ENCODE measurements around the gene LRRC14B. TPM values are rescaled to one million over a fixed set of nuclear protein-coding genes. Genes with fewer than 3 reads are reported as not detected.

Gene LRRC14B
- total and polyA plus RNA-seq, 2 experiments from 2014 or later = not detected

DNA sequence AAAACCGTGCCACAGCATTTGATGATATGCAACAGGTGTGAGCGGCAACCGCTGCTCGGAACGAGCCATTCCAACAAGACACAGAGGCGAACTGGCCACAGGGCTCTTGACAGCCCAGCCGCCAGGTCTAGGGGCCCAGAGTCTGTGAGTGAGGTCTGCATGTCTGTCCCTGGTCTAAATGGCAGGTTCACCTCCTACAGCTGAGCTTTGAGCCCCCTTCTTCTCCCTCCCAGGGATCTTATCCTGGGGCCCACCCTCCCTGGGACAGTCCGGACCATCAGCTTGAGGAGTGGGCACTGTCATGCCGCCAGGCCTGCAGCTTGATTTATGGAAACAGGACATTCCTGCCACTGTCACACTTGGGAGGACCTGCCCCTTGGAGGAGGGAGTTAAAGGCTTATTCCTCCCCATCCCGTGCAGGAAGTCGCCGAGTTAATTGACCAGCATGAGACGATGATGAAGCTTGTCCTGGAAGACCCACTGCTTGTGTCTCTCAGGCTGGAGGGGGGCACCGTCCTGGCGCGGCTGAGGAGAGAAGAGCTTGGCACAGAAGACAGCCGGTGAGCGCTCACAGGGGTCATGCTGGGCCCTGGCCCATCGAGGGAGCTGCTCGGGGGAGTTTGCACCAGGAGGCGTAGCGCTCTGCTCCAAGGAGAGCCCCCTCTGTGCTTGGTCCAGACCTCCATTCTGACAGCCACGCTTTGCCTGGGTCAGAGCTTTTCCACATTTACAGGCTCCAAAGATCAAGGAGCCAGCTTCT is 35.5 kb upstream of the LRRC14B start (continued):
- TF ChIP-seq, protein P1, sequence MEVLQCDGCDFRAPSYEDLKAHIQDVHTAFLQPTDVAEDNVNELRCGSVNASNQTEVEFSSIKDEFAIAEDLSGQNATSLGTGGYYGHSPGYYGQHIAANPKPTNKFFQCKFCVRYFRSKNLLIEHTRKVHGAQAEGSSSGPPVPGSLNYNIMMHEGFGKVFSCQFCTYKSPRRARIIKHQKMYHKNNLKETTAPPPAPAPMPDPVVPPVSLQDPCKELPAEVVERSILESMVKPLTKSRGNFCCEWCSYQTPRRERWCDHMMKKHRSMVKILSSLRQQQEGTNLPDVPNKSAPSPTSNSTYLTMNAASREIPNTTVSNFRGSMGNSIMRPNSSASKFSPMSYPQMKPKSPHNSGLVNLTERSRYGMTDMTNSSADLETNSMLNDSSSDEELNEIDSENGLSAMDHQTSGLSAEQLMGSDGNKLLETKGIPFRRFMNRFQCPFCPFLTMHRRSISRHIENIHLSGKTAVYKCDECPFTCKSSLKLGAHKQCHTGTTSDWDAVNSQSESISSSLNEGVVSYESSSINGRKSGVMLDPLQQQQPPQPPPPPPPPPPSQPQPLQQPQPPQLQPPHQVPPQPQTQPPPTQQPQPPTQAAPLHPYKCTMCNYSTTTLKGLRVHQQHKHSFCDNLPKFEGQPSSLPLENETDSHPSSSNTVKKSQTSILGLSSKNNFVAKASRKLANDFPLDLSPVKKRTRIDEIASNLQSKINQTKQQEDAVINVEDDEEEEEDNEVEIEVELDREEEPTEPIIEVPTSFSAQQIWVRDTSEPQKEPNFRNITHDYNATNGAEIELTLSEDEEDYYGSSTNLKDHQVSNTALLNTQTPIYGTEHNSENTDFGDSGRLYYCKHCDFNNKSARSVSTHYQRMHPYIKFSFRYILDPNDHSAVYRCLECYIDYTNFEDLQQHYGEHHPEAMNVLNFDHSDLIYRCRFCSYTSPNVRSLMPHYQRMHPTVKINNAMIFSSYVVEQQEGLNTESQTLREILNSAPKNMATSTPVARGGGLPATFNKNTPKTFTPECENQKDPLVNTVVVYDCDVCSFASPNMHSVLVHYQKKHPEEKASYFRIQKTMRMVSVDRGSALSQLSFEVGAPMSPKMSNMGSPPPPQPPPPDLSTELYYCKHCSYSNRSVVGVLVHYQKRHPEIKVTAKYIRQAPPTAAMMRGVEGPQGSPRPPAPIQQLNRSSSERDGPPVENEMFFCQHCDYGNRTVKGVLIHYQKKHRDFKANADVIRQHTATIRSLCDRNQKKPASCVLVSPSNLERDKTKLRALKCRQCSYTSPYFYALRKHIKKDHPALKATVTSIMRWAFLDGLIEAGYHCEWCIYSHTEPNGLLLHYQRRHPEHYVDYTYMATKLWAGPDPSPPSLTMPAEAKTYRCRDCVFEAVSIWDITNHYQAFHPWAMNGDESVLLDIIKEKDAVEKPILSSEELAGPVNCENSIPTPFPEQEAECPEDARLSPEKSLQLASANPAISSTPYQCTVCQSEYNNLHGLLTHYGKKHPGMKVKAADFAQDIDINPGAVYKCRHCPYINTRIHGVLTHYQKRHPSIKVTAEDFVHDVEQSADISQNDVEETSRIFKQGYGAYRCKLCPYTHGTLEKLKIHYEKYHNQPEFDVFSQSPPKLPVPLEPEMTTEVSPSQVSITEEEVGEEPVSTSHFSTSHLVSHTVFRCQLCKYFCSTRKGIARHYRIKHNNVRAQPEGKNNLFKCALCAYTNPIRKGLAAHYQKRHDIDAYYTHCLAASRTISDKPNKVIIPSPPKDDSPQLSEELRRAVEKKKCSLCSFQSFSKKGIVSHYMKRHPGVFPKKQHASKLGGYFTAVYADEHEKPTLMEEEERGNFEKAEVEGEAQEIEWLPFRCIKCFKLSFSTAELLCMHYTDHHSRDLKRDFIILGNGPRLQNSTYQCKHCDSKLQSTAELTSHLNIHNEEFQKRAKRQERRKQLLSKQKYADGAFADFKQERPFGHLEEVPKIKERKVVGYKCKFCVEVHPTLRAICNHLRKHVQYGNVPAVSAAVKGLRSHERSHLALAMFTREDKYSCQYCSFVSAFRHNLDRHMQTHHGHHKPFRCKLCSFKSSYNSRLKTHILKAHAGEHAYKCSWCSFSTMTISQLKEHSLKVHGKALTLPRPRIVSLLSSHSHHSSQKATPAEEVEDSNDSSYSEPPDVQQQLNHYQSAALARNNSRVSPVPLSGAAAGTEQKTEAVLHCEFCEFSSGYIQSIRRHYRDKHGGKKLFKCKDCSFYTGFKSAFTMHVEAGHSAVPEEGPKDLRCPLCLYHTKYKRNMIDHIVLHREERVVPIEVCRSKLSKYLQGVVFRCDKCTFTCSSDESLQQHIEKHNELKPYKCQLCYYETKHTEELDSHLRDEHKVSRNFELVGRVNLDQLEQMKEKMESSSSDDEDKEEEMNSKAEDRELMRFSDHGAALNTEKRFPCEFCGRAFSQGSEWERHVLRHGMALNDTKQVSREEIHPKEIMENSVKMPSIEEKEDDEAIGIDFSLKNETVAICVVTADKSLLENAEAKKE (CRISPR knock-in tag; IDR thresholded peaks at IDR 0.05) = no peak
- TF ChIP-seq POLR2AphosphoS5 (IDR thresholded peaks at IDR 0.05; ENCODE audit: low read depth) (no peak), ZNF114 (CRISPR knock-in tag; IDR thresholded peaks at IDR 0.05) (no peak), EZH2 (IDR thresholded peaks at IDR 0.05; ENCODE audit: low read depth, unreplicated experiment) (no peak), JUNB (IDR thresholded peaks at IDR 0.05; ENCODE audit: unreplicated experiment) (no peak)

GRCh38 chr5:156411-157072 is 34.8 kb upstream of the LRRC14B start:
- H3K4me1 Mint-ChIP-seq = peaks cover 18% of the 10 kb centered on the region
- H3K79me2 ChIP-seq (replicated peaks; ENCODE audit: insufficient read depth) = no peaks in the 10 kb centered on the region
- ATAC-seq (no peak), DNase-seq (ENCODE audit: low spot score) (no peak)
- peaks cover 22% of the 10 kb centered on the region; the same call in 1 of the 2 replicates for H3K36me3 ChIP-seq (ENCODE audit: insufficient read depth)
- no peak overlapping the region for H3K27ac Mint-ChIP-seq
- no peak overlapping the region for H3K4me3 Mint-ChIP-seq
- H3K4me3 ChIP-seq = no peak overlapping the region
- H3K9me2 ChIP-seq (ENCODE audit: insufficient read depth) = no peaks in the 10 kb centered on the region
- H3K9me3 Mint-ChIP-seq = no peaks in the 10 kb centered on the region
- peaks cover 9% of the 10 kb centered on the region for H4K20me1 ChIP-seq (replicated peaks; ENCODE audit: insufficient read depth)
- no peaks in the 10 kb centered on the region for H3K4me1 ChIP-seq (ENCODE audit: insufficient read depth)
- H3K27me3 Mint-ChIP-seq (ENCODE audit: insufficient read depth, low read depth, poor library complexity) = peaks cover 16% of the 10 kb centered on the region
- no peaks in the 10 kb centered on the region for H3F3A ChIP-seq (replicated peaks; ENCODE audit: low read depth)
- H3K36me3 Mint-ChIP-seq (ENCODE audit: low read depth) = peaks cover 76% of the 10 kb centered on the region
- no peak overlapping the region for H3K27ac ChIP-seq (ENCODE audit: low read depth)
- H3K4me2 ChIP-seq = no peak overlapping the region
- no peaks in the 10 kb centered on the region for H3K27me3 ChIP-seq (ENCODE audit: insufficient read depth)
- H2AFZ ChIP-seq = no peak overlapping the region
- TF ChIP-seq NANOG (IDR thresholded peaks at IDR 0.05; ENCODE audit: borderline replicate concordance) (no peak), CREB1 (CRISPR knock-in tag; IDR thresholded peaks at IDR 0.05; ENCODE audit: low read depth) (no peak), STAT1 (IDR thresholded peaks at IDR 0.05; ENCODE audit: unreplicated experiment) (no peak), JUNB (IDR thresholded peaks at IDR 0.05; ENCODE audit: unreplicated experiment) (no peak), POLR2AphosphoS5 (IDR thresholded peaks at IDR 0.05; ENCODE audit: low read depth) (no peak), ZNF331 (CRISPR knock-in tag; IDR thresholded peaks at IDR 0.05; ENCODE audit: low read depth) (no peak), ZNF114 (CRISPR knock-in tag; IDR thresholded peaks at IDR 0.05) (no peak), EZH2 (IDR thresholded peaks at IDR 0.05; ENCODE audit: low read depth, unreplicated experiment) (no peak)
- TF ChIP-seq, protein P2, sequence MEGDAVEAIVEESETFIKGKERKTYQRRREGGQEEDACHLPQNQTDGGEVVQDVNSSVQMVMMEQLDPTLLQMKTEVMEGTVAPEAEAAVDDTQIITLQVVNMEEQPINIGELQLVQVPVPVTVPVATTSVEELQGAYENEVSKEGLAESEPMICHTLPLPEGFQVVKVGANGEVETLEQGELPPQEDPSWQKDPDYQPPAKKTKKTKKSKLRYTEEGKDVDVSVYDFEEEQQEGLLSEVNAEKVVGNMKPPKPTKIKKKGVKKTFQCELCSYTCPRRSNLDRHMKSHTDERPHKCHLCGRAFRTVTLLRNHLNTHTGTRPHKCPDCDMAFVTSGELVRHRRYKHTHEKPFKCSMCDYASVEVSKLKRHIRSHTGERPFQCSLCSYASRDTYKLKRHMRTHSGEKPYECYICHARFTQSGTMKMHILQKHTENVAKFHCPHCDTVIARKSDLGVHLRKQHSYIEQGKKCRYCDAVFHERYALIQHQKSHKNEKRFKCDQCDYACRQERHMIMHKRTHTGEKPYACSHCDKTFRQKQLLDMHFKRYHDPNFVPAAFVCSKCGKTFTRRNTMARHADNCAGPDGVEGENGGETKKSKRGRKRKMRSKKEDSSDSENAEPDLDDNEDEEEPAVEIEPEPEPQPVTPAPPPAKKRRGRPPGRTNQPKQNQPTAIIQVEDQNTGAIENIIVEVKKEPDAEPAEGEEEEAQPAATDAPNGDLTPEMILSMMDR (conservative IDR thresholded peaks at IDR 0.05; ENCODE audit: low read depth in 2 of 2) = no peak

Measured in GM23338 (cell line).